Nephron progenitor cell (in vitro differentiated cells): ENCODE data around the gene TJP1.

Source experiments
- DNase-seq: peaks from one replicate; pipeline ENCODE4 v3.0.0; 2021
- H3K27ac Mint-ChIP-seq: 2 replicates; pipeline ENCODE4 v1.8.0; 2021; ENCODE audit warnings: mild to moderate bottlenecking, moderate library complexity, mixed read lengths
- H3K27me3 Mint-ChIP-seq: 2 replicates; pipeline ENCODE4 v1.8.0; 2021; ENCODE audit warnings: mild to moderate bottlenecking, low read depth, mixed read lengths; ENCODE audit not compliant: poor library complexity
- H3K36me3 Mint-ChIP-seq: 2 replicates; pipeline ENCODE4 v1.8.0; 2021; ENCODE audit warnings: low read depth, mixed read lengths
- H3K4me1 Mint-ChIP-seq: 2 replicates; pipeline ENCODE4 v1.8.0; 2021; ENCODE audit warnings: mixed read lengths
- H3K4me3 Mint-ChIP-seq: 2 replicates; pipeline ENCODE4 v1.8.0; 2021; ENCODE audit warnings: mild to moderate bottlenecking, moderate library complexity, mixed read lengths
- H3K9me3 Mint-ChIP-seq: 2 replicates; pipeline ENCODE4 v1.8.0; 2021; ENCODE audit warnings: mild to moderate bottlenecking, moderate library complexity, mixed read lengths
- TF ChIP-seq, protein P1 (sequence below): fragments of 200-600 bp; sonication (generic); IDR thresholded peaks from 2 replicates; pipeline ENCODE4 v1.5.0; 2021; ENCODE audit warnings: antibody characterized with exemption

TJP1 gene

DNA sequence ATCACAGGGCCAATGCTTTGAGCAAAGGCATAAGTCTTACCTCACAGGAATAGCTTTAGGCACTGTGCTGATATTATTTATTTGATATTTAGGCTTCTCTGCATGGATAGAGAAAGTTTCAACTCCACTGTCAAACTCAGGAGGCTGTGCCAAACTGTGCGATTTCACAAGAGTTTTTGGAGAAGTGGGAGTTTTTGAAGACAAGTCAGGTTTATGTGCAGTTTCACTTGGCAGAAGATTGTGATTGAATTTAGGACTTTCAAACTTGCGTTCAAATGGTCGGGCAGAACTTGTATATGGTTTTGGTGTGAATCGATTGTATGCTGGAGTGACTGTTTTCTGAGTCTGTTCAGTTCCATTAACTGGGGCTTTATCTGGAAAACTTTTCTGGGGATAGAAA, 113.7 kb downstream of the TJP1 start:
- Mint-ChIP-seq H3K4me3 (no peak overlapping the region), H3K9me3 (no peaks in the 10 kb centered on the region), H3K36me3 (peaks cover 74% of the 10 kb centered on the region), H3K27ac (no peak overlapping the region), H3K27me3 (no peaks in the 10 kb centered on the region), H3K4me1 (no peaks in the 10 kb centered on the region)
- no peak for DNase-seq
- TF ChIP-seq, protein P1, sequence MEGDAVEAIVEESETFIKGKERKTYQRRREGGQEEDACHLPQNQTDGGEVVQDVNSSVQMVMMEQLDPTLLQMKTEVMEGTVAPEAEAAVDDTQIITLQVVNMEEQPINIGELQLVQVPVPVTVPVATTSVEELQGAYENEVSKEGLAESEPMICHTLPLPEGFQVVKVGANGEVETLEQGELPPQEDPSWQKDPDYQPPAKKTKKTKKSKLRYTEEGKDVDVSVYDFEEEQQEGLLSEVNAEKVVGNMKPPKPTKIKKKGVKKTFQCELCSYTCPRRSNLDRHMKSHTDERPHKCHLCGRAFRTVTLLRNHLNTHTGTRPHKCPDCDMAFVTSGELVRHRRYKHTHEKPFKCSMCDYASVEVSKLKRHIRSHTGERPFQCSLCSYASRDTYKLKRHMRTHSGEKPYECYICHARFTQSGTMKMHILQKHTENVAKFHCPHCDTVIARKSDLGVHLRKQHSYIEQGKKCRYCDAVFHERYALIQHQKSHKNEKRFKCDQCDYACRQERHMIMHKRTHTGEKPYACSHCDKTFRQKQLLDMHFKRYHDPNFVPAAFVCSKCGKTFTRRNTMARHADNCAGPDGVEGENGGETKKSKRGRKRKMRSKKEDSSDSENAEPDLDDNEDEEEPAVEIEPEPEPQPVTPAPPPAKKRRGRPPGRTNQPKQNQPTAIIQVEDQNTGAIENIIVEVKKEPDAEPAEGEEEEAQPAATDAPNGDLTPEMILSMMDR = no peak

DNA sequence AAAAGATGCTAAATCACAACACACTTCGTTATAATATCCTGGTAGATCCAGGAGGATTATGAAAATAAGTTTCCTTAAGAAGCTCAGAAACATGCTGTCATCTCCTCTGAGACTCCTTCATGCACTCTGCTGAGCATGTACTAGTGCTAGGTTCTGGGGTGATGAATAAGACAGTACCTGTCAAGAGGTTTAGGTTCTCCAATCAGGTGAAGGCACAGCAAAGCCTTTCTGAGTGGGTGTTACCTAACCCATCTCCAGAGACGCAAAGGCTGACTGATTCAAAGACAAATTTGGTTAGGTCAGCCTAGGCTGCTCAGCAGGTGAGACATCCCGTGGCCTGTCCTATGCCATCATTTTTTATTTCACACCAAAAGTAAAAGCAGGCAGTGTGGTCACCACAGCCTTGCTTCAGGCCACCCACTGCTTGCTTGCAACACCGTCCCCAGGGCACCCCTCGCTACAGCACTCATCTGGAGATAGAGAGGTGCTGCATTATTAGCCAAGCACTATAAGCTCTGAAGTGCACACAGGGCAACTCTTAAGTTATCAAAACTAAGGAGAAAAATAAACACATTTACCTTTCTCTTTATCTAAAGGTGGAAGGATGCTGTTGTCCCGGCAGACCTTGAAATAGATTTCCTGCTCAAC, 117.2 kb downstream of the TJP1 start:
- no peaks in the 10 kb centered on the region for H3K9me3 Mint-ChIP-seq
- peaks cover 6% of the 10 kb centered on the region for H3K4me1 Mint-ChIP-seq
- no peaks in the 10 kb centered on the region for H3K27me3 Mint-ChIP-seq
- no peak overlapping the region for H3K27ac Mint-ChIP-seq
- TF ChIP-seq, protein P1 = no peak
- DNase-seq = no peak
- no peak overlapping the region for H3K4me3 Mint-ChIP-seq
- peaks cover 88% of the 10 kb centered on the region for H3K36me3 Mint-ChIP-seq

DNA sequence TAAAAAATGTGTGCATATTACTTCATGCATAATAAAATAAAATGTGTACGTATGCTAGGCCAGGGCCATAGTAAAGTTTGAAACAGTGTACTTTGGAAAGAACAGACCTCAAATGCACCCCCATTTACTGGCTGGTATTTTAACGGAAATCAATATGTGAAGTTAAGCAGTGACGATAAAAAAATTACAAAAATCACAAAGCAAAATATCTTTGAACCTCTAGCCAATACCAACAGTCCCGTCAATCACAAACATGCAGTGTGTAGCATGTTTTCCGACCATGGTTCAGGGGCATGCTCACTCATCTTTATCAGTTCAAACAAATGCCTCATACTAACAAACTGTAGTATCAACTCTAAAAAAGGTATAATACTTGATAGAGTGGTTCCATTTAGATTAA, 121.1 kb downstream of the TJP1 start:
- Mint-ChIP-seq H3K27me3 (no peaks in the 10 kb centered on the region), H3K9me3 (no peaks in the 10 kb centered on the region), H3K27ac (no peak overlapping the region), H3K36me3 (peaks cover 67% of the 10 kb centered on the region), H3K4me3 (no peak overlapping the region), H3K4me1 (peaks cover 11% of the 10 kb centered on the region)
- no peak for DNase-seq
- TF ChIP-seq, protein P1 = no peak

DNA sequence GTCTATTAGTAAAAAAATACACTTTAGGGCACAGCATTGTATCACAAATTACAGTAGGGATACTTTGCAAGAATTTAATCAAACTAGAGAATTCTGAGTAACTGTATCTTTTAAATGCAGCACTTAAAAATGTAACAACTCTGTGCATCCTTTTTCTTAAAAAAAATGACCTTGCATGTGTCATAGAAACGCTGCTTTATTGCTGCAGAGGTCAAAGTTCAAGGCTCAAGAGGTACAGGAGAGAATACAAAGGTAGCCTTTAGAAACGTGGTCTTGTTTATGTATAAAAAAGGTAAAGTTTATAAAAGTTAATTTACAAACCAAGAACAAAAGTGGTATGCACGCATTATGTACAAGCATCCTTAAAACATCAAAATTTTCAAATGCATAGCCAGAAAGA, 122.0 kb downstream of the TJP1 start:
- DNase-seq = no peak
- peak overlapping the region; percentile 5 for H3K27ac Mint-ChIP-seq
- H3K4me1 Mint-ChIP-seq = peaks cover 11% of the 10 kb centered on the region
- H3K4me3 Mint-ChIP-seq = no peak overlapping the region
- TF ChIP-seq, protein P1 = no peak
- peaks cover 1% of the 10 kb centered on the region for H3K9me3 Mint-ChIP-seq
- H3K36me3 Mint-ChIP-seq = peaks cover 60% of the 10 kb centered on the region
- no peaks in the 10 kb centered on the region for H3K27me3 Mint-ChIP-seq

DNA sequence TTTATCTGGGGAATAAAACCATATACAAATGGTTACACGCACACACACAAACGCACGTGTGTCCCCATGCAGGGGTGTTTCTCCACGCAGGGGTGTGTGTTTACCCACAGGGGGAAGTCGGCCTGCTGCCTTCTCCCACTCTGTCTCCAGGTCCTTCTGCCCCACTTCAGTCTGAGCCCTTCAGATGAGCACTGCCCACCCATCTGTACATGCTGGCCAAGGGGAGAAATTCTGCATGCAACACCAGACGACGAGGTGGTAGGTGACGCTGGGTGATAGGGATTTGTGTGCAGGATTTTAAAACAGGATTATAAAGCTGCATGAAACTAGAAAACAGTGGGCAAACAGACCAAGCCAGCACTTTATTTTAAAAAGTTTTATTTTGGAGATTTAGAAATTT, 122.5 kb downstream of the TJP1 start:
- H3K4me3 Mint-ChIP-seq = no peak overlapping the region
- DNase-seq = no peak
- H3K4me1 Mint-ChIP-seq = peaks cover 11% of the 10 kb centered on the region
- H3K27ac Mint-ChIP-seq = no peak overlapping the region
- peaks cover 60% of the 10 kb centered on the region for H3K36me3 Mint-ChIP-seq
- H3K9me3 Mint-ChIP-seq = peaks cover 4% of the 10 kb centered on the region
- TF ChIP-seq, protein P1 = no peak
- H3K27me3 Mint-ChIP-seq = no peaks in the 10 kb centered on the region

DNA sequence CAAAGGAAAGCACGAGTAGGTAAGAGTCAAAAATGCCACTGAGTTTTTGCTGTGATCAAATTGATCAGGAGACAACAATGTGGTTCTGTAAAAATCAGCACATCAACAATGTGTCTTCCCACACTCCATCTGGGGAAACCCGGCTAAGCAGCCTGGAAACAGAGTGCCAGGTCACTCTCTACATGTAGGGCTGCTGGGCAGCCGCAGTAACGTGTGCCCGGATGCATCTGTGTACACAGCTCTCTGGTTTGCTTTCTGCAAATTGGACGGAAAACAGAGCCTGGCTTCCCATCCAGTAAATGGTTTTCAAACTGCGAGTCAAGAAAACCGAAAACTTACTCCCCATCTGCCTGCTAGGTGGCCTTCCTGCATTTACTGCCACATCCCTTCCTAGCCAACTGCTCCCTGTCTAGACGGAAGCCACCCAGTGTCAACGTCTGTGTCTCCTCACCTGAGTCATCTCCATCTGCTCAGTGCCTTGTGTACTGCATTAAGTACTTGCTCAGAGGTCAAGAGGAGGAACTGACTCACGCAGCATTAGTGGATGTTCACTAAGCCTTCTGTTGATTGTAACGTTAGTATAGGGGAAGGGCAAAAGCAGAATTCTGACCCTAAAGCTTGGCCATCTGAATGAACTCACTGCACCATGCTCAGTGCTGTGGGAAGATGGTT, 124.1 kb downstream of the TJP1 start:
- H3K36me3 Mint-ChIP-seq = peaks cover 46% of the 10 kb centered on the region
- DNase-seq = no peak
- TF ChIP-seq, protein P1 = no peak
- H3K9me3 Mint-ChIP-seq = peaks cover 9% of the 10 kb centered on the region
- H3K4me3 Mint-ChIP-seq = no peak overlapping the region
- no peaks in the 10 kb centered on the region for H3K27me3 Mint-ChIP-seq
- H3K4me1 Mint-ChIP-seq = peaks cover 11% of the 10 kb centered on the region
- no peak overlapping the region for H3K27ac Mint-ChIP-seq
